ENCODE results near the gene CORO7.
A peak's percentile ranks its signal among the peaks of the same experiment; 100 is the strongest.
"Not testable (repeated sequence)": the region's sequence is repeated elsewhere in the genome, so short reads cannot be mapped to it uniquely, and the experiment has no call there.

Gene CORO7

DNA sequence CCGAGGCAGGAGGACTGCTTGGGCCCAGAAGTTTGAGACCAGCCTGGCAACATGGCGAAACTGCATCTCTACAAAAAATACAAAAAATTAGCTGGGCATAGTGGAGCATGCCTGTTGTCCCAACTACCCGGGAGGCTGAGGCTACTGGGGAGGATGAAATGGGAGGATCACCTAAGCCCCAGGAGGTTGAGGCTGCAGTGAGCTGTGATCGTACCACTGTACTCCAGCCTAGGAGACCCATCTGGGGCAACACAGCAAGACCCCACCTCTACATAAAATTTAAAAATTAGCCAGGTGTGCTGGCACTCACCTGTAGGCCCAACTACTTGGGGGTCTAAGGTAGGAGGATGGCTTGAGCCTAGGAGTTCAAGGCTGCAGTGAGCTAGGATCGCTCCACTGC, 67.1 kb downstream of the CORO7 start:
- DNase-seq: no peak

DNA sequence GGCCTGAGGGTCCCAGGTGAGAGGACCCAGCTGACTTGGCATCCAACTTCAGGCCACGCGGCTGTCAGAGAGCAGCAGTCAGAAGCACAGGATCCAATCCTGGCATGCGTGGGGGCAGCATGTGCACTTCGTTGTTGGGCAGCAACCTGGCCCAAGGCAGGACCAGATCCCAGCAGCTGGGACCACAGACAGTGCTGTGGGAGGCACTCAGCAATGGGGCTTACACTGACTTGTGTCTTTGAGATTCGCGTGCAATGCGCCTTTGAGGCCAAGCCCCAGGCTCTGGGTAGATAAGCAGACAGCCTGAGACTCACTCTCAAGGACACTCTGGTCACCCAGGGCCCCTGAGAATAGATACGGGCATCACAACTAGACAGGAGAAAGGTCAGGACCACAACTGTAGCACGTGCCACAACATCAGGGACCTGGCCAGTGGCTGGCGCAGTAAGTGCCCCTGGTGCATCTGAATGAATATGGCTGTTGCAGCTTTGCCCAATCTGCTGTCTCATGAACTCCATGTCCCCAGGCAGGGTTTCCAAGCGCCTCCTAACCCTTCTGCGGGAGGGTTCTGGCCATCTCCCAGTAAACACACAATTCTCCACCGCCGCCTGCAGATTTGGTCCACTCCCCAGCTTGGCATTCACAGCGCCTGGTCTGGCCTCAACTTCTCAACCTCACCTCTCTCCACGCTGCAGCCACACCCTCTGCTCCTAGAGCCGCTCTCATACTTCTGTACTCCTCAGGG, 68.5 kb downstream of the CORO7 start:
- DNase-seq: no peak

DNA sequence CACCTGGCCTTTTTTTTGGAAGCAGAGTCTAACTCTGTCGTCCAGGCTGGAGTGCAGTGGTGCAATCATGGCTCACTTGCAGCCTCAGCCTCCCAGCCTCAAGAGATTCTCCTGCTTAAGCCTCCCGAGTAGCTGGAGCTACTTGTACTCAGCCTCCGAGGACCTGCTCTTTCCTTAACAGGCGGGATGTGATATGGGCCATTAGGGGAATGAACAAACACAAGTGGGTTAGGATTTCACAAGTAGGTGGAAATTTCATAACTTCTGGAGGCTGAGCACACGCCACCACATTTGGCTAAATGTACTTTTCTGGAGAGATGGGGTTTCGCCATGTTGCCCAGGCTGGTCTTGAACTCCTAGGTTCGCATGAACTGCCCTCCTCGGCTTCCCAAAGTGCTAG, 69.4 kb downstream of the CORO7 start:
- peak; percentile 85 to 86 for DNase-seq

DNA sequence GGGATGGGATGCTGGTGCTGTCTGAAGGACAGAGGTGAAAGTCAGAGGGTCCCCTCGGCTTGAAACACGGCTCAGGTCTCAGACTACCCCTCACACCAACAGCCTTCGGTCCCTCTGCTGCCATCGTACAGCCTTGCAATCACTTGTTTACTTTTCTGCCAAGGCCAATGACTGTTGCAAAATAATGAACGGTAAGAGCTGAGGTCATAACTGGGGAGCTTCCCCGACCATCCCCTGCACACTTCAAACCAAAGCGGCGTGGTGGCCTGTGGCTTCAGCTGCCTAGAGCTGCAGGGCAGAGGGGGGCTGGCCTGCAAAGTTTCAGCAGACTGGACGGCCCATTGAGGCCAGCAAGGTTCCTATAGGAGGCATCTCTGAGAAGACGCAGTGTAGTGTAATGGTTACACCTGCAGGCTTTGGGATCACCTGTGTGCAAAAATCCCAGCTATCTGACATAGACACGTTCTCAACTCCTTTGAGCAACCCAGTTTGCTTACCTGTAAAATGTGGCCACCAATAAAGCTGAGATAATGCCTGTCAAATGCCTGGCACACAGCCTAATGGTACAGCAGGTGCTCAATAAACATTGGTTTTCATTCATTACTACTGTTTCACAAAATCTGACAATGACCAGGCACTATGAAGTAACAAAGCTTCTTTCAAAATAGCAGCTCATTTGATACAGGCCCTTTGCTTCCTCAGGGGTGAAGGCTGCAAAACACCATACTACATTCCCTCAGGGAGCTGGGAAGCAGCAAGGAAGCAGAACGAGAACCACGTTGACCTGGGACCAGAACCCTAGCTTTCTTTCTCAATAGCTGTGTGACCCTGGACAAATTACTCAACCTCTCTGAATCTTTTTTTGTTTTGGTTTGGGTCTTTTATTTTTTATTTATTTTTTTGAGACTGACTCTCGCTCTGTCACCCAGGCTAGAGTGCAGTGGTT, 70.3 kb downstream of the CORO7 start:
- DNase-seq: peak; percentile 55 to 56

DNA sequence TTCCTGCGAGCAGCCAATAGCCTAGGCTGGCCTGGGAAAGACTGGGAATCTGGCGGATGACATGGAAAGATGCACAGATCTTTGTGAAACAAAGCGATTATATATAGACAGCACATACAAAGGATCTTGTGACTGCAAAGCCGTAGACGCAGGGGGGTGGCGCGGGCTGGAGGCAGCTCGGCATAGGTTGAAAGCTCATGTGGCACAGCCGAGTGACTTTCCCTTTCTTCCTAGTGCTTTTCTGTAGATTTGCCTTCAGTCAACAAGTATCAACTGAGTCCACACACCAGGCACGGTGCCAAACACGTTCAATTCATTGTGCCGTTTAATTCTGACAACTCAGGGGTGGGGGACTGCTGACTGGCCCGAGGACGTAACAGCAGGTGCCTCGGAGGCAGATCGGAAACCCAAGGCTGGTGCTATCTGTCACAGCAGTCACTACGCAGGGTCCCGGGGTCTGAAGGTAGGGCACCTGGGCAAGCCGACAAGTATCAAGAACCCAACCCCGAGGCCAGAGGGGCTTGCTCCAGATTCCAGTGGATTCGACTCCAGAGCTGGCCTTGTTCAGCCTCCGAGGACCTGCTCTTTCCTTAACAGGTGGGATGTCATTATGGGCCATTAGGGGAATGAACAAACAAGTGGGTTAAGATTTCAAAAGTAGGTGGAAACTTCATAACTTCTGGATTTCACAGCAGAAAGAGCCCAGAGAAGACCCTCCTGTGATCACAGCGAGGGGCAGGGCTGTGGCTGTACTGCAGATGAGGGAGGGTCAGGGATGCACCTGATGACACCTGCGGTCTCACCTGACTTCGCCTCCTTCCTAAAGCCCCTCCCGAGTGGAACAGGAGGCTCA, 71.2 kb downstream of the CORO7 start:
- DNase-seq: no peak

DNA sequence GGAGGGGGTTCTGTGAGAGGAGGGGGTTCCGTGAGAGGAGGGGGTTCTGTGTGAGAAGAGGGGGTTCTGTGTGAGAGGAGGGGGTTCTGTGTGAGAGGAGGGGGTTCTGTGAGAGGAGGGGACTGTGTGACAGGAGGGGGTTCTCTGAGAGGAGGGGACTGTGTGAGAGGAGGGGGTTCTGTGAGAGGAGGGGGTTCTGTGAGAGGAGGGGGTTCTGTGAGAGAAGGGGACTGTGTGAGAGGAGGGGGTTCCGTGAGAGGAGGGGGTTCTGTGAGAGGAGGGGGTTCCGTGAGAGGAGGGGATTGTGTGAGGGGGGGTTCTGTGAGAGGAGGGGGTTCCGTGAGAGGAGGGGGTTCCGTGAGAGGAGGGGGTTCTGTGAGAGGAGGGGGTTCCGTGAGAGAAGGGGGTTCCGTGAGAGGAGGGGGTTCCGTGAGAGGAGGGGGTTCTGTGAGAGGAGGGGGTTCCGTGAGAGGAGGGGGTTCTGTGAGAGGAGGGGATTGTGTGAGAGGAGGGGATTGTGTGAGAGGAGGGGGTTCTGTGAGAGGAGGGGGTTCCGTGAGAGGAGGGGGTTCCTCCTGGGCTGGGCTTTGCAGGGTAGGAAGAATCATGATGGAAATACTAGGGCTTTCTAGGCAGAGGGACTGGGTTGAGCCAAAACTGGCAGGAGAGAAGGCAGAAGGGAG, 72.0 kb downstream of the CORO7 start:
- DNase-seq: not testable (repeated sequence)

DNA sequence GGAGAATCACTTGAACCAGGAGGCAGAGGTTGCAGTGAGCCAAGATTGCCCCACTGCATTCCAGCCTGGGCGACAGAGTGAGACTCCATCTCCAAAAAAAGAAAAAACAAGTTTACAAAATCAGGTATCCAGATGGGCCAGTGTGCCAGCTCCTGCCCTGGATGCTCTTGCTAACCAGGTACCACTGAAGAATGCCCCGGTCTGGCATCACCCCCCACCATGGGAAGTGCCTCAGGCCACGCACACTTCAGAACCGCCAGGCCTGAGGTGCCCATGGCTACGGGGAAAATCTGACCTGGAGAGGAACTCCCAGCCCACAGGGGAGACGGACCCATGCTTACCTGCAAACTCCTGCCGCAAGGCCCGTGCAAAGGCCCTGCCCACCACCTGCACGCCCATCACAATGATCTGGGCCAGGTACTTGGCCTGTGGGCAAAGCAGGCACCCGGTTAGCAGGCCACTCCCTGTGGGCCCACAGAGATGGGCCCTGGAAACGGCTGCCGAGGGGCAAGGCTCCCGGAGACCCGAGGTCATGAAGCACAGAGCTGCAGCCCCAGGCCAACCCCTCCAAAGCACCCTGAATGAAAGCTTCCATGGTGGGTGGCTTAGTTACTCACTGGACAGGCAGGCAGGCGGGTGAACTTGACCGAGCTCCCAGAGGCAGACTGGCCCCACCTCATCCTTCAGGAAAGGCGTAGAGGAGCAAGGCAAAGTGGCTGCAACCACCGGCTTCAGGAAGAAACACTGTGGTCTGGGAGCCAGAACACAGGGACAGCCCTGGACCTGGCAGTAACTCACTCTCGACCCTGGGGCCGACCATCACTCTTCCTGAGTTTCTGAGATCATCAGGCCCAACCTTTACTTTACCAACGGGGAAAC, 73.3 kb downstream of the CORO7 start:
- no peak for DNase-seq

DNA sequence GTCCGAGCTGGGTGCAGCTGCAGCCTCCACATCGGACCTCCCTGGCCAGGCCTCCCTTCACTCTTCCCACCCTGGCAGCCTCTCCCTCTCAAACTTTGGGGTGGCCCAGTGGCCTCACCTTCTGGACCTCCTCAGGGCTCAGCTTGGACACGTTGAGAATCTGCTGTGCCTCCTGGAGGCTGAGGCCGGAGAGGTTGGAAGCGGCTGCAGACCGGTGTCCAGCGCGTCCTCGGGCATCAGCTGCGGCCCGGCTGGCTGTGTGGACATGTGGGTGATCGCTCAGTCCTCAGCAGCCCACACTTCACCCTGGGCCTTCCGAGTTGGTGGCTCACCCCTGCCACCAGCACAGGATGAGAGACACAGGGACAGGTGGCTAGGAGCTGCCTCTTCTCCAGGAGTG, 75.1 kb downstream of the CORO7 start:
- no peak for DNase-seq

DNA sequence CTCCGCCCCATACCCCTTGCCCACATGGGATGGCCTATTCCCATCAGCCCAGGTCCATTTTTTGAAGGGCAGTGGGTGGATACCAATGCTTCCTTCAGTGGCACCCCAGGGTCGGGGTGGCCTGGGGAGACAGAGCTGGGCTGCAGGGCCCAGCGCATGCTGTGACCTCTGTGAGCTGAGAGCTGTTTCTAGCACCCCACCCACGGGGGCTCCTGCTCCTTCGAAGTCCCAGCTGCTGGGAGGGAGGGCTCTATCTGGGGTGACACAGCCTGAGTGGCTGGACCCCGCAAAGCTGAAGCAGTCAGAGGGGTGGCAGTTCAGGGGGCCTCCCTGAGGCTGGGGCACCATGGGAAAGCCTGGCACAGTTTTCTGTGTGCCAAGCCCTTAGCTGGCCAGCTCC, 76.0 kb downstream of the CORO7 start:
- DNase-seq: no peak

DNA sequence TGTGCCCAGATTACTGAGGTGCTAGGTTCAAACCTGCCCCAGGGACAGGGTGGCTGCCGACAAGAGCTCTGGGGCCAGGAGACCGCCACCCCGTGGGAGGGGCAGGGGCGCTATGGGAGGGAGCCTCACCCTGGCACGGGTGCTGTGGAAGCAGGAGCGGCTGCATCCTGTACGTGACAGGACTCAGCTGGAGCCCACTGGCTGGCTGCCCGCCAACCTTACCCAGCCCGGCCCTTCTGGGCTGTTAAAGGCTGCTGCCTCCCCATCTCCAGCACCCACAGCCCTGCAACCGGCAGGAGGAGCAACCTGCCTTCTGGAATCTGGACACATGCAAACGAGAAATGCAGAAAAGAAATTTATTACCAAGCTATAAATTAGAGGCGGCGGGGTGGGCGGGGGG, 76.5 kb downstream of the CORO7 start:
- no peak for DNase-seq

DNA sequence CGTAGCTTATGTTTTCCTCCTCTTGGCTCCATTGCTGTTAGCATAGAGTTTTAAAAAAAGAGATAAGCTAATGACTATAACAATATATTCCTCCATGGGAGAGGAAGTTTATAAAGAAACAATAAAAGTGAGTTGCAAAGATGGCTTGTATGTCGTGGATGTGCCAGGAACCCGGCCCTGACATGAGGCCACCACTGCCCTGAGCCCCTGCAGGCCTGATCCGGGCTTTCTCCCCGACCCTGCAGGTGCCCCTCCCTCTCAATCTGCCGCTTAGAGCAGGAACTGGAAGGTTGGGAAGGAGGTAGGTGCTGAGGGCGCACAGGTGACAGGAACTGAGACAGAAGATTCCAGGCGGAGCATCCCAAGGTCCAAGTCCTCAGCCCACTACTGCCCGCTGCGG, 76.9 kb downstream of the CORO7 start:
- DNase-seq: no peak

DNA sequence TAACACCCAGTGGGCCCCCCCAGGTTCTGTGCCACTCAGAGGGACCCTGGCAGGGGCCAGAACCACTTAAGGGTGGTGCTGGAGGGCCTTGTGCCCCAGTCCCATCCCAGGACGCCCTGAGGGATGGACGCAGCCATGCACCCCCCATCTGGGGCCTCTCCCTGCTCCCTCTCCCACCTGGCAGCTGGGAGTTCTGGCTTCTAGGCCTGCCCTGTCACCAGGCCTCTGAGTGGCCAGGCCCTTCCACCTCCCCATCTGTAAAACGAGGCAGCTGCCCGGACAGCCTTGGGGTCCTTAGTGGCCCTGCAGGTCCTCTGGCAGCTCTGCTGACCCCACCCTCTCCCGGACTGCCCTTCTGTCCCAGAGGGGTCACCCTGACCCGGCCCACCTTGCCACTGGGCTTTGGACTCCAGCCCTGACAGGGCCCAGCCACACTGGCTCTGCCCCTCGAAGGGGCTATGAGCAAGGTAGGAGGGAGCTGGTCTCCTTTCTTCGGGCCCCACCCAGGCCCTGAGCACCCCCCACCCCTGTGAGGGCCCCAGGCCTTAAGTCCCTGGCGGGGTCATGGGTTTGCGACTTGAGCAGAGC, 77.6 kb downstream of the CORO7 start:
- no peak for DNase-seq

DNA sequence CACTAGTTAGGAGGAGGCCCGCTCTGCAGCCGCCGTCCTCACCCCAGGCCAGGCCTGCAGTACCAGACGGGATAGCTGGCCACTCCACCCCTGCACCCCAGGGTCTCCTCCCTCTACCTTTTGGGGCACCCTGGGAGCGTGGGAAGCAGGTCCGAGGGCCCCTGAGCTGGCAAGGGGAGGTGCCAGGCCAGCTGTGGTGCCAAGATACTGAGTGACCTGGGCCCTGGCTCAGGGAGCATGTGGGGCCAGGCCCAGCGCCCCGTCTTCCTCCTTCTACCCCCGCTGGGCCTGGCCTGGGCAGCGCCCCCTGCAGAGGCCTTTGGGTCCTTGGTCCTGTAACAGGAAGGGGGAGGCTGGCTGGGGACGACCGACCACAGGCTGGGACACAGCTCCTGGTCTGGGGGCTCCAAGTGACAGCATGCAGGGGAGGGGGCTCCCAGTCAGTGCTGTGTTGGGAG, 78.2 kb downstream of the CORO7 start:
- DNase-seq: no peak

DNA sequence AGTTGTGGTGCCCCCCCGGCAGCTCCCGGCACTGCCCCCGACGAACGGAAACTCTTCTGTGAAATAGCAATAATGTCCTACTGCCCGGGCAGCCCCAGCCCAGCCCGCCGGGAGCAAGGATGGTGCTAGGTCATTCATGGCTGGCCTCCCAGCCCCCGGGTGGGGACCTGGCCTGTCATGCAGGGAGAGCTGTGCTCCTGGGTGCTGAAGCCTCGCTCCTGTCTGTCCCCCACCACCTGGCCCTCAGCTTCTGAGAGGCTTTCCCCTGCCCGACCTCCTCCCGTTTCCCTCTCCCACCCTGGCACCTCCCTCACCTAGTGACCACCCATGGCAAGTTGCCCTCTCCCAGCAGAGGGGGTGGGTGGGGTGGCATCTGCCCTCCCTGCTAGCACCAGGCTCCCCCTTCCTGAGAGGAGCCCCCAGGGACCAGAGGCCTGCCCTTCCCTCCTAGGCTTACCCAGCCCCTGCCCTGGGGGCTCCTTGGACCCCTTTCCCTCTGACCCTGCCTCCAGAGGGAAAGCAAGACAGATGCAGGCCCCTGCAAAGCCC, 78.8 kb downstream of the CORO7 start:
- DNase-seq: no peak

DNA sequence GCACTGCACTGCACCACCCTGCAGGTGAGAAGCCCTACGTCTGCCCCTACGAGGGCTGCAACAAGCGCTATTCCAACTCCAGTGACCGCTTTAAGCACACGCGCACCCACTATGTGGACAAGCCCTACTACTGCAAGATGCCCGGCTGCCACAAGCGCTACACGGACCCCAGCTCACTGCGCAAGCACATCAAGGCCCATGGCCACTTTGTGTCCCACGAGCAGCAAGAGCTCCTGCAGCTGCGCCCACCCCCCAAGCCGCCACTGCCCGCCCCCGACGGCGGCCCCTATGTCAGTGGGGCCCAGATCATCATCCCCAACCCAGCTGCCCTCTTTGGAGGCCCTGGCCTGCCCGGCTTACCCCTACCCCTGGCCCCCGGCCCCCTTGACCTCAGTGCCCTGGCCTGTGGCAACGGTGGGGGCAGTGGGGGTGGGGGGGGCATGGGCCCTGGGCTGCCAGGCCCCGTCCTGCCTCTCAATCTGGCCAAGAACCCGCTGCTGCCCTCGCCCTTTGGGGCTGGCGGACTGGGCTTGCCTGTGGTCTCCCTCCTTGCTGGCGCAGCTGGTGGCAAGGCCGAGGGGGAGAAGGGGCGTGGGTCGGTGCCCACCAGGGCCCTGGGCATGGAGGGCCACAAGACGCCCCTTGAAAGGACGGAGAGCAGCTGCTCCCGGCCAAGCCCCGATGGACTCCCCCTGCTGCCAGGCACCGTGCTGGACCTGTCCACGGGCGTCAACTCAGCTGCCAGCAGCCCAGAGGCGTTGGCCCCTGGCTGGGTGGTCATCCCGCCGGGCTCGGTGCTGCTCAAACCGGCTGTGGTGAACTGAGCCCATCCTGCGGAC, 79.5 kb downstream of the CORO7 start:
- DNase-seq: no peak

DNA sequence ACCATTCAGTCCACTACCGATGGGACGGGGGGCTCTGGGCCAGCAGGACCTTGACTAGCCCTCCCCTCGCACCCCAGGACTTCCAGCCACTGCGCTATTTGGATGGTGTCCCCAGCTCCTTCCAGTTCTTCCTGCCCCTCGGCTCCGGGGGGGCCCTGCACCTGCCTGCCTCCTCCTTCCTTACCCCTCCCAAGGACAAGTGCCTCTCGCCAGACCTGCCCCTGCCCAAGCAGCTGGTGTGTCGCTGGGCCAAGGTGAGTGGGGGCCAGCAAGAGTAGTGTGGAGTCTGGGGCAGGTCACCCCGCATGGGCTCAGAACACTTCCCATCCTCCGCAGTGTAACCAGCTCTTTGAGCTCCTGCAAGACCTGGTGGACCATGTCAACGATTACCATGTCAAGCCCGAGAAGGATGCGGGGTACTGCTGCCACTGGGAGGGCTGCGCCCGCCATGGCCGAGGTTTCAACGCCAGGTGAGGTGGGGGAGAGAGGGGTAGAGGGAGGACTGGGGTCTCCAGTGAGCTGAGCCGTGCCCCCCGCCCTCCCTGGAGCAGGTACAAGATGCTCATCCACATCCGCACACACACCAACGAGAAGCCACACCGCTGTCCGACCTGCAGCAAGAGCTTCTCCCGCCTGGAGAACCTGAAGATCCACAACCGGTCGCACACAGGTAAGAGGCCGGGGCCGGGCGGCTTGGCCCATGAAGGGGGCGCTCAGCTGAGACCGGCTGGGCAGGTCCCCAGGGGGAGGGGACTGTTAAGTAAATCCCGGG, 81.5 kb downstream of the CORO7 start:
- DNase-seq: no peak

DNA sequence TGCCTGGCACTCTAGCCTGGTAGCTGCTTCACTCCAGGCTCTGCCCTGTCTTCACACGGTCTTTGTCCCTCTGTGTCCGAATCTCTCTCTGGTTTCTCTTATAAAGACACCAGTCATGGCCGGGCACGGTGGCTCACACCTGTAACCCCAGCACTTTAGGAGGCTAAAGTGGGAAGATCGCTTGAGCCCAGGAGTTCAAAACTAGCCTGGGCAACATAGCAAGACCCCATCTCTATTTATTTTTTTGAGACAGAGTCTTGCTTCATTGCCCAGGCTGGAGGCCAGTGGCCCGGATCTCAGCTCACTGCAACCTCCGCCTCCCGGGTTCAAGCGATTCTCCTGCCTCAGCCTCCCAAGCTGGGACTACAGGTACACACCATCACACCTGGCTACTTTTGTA, 82.7 kb downstream of the CORO7 start:
- DNase-seq: not testable (repeated sequence)

DNA sequence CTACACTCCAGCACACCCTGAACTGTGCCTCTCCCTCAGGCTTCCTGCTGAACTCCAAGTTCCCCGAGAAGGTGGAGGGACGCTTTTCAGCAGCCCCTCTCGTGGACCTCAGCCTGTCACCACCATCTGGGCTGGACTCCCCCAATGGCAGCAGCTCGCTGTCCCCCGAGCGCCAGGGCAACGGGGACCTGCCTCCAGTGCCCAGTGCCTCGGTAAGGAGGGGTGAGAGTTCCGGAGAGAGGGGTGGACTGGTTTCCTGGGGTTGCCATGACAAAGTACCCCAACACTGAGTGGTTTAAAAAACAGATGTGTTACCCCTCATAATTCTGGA, 83.1 kb downstream of the CORO7 start:
- DNase-seq: no peak

Data from AML-193 (cell line).